Measurements from ENCODE around the gene KANSL1L. TPM values are rescaled to one million over a fixed set of nuclear protein-coding genes. Genes with fewer than 3 reads are reported as not detected.

The KANSL1L gene
- total RNA-seq, 1 experiment from 2014 or later = 54.0 TPM

DNA sequence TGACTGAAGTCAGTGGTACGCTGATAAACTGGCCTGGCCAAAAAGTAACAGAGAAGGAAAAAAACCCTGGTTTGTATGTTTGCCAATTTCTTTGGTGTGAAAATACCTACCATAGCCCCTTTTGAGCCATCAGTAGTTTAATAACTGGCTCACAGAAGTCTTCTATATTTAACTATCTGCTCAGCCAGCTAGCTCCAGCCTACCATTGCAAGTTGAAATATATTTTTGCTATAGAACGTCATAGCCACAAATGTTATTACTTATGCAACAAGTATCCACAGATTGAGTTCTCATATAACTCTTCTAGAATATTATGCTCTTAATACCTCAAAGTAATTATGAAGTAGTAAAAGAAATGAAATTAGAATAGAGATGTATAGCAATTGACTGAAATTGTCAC, 143.6 kb downstream of the KANSL1L start:
- Mint-ChIP-seq H3K36me3 (ENCODE audit: insufficient read depth, unreplicated experiment) (peaks cover 37% of the 10 kb centered on the region), H3K4me3 (ENCODE audit: low read depth, unreplicated experiment) (no peak overlapping the region), H3K27me3 (ENCODE audit: unreplicated experiment) (no peaks in the 10 kb centered on the region), H3K9me3 (ENCODE audit: low read depth, unreplicated experiment) (no peaks in the 10 kb centered on the region), H3K27ac (ENCODE audit: unreplicated experiment) (no peak overlapping the region), H3K4me1 (ENCODE audit: low read depth, unreplicated experiment) (no peaks in the 10 kb centered on the region)
- CTCF ChIA-PET = no interaction called here
- TF ChIP-seq, protein P1, sequence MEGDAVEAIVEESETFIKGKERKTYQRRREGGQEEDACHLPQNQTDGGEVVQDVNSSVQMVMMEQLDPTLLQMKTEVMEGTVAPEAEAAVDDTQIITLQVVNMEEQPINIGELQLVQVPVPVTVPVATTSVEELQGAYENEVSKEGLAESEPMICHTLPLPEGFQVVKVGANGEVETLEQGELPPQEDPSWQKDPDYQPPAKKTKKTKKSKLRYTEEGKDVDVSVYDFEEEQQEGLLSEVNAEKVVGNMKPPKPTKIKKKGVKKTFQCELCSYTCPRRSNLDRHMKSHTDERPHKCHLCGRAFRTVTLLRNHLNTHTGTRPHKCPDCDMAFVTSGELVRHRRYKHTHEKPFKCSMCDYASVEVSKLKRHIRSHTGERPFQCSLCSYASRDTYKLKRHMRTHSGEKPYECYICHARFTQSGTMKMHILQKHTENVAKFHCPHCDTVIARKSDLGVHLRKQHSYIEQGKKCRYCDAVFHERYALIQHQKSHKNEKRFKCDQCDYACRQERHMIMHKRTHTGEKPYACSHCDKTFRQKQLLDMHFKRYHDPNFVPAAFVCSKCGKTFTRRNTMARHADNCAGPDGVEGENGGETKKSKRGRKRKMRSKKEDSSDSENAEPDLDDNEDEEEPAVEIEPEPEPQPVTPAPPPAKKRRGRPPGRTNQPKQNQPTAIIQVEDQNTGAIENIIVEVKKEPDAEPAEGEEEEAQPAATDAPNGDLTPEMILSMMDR (IDR thresholded peaks at IDR 0.05; ENCODE audit: unreplicated experiment) = no peak
- no TSS peak for BruUV-seq (replicated peaks)
- intact Hi-C loops (cut with micrococcal nuclease; ENCODE audit: unreplicated experiment) = no loop called here
- DNase-seq = no peak

DNA sequence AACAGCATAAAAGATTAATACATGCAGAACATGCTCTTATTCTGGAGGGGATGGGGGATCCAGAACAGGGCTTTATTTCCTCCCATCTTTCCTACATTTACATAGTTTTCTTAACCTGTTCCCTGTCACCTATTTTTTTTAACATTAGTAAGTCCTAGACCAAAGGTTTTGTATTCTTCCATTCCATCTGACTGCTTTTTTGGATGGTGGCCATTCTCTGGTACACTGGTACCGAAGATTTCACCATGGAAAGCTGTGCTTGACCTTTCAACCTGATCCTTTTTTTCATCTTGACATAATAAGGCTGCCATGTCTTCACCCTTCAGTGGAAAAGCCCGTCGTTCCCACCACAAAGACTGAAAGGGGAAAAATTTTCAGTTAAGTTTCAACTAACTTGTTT, 148.4 kb downstream of the KANSL1L start:
- no peaks in the 10 kb centered on the region for H3K9me3 Mint-ChIP-seq (ENCODE audit: low read depth, unreplicated experiment)
- TF ChIP-seq, protein P1 (IDR thresholded peaks at IDR 0.05; ENCODE audit: unreplicated experiment) = no peak

DNA sequence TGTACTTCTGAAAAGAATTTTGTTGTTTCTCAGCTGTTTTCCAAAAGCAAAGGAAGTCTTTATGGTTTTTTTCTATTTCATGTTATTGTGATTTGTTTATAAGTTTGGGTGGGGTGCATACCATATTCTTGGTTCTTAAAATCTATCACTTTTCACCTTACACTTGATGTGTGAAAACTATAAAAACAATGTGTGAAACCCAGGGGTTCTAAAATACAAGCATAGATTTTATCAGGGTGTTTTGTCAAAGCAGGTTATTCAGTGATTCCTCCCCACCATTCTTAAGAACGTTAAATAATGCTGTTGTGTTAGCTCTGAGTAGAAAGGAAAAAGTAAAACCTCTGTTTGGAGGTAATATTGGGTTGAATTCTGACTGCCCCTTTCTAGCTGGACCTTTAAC, 151.1 kb downstream of the KANSL1L start:
- intact Hi-C loops (cut with micrococcal nuclease; ENCODE audit: unreplicated experiment) = no loop called here
- no peak for DNase-seq
- TF ChIP-seq, protein P1 (IDR thresholded peaks at IDR 0.05; ENCODE audit: unreplicated experiment) = no peak
- H3K27me3 Mint-ChIP-seq (ENCODE audit: unreplicated experiment) = no peaks in the 10 kb centered on the region
- H3K36me3 Mint-ChIP-seq (ENCODE audit: insufficient read depth, unreplicated experiment) = peaks cover 52% of the 10 kb centered on the region
- H3K4me1 Mint-ChIP-seq (ENCODE audit: low read depth, unreplicated experiment) = no peaks in the 10 kb centered on the region
- no peaks in the 10 kb centered on the region for H3K9me3 Mint-ChIP-seq (ENCODE audit: low read depth, unreplicated experiment)
- no TSS peak for BruUV-seq (replicated peaks)
- CTCF ChIA-PET = interaction anchor here (1.3 kb wide), 1 partner anchor 10 kb away, joined by 3 read pairs; no protein-coding TSS in a partner anchor
- H3K27ac Mint-ChIP-seq (ENCODE audit: unreplicated experiment) = no peak overlapping the region
- H3K4me3 Mint-ChIP-seq (ENCODE audit: low read depth, unreplicated experiment) = no peak overlapping the region

More for the DNA sequence above, 148.4 kb downstream of the KANSL1L start:
- DNase-seq = no peak
- Mint-ChIP-seq H3K27ac (ENCODE audit: unreplicated experiment) (no peak overlapping the region), H3K4me1 (ENCODE audit: low read depth, unreplicated experiment) (no peaks in the 10 kb centered on the region), H3K4me3 (ENCODE audit: low read depth, unreplicated experiment) (no peak overlapping the region), H3K36me3 (ENCODE audit: insufficient read depth, unreplicated experiment) (peaks cover 43% of the 10 kb centered on the region), H3K27me3 (ENCODE audit: unreplicated experiment) (no peaks in the 10 kb centered on the region)
- CTCF ChIA-PET = no interaction called here
- intact Hi-C loops (cut with micrococcal nuclease; ENCODE audit: unreplicated experiment) = no loop called here
- no TSS peak for BruUV-seq (replicated peaks)

DNA sequence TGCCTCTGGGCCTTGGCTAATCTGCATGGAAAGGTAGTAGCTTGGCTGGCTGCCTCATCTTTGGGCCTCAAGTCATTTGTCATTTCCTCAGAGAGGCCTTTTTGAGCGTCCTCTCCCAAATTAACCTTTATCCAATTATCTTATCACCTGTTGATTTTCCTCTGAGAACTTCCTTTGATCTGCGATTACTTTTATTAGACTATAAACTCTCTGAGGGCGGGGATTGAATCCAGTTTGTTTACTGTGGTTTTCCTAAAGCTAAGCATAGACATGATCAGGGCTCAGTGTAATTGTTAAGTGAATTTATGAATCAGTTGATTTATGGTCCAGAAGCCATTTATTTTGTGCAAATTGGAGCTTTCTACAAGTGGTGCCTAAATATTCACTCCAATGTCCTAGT, 161.3 kb downstream of the KANSL1L start:
- intact Hi-C loops (cut with micrococcal nuclease; ENCODE audit: unreplicated experiment) = no loop called here
- BruUV-seq (replicated peaks) = no TSS peak
- no peak overlapping the region for H3K27ac Mint-ChIP-seq (ENCODE audit: unreplicated experiment)
- DNase-seq = no peak
- CTCF ChIA-PET = interaction anchor here (1.0 kb wide), 1 partner anchor 11 kb away, joined by 3 read pairs; no protein-coding TSS in a partner anchor
- no peaks in the 10 kb centered on the region for H3K9me3 Mint-ChIP-seq (ENCODE audit: low read depth, unreplicated experiment)
- TF ChIP-seq, protein P1 (IDR thresholded peaks at IDR 0.05; ENCODE audit: unreplicated experiment) = no peak
- no peaks in the 10 kb centered on the region for H3K27me3 Mint-ChIP-seq (ENCODE audit: unreplicated experiment)
- peaks cover 24% of the 10 kb centered on the region for H3K36me3 Mint-ChIP-seq (ENCODE audit: insufficient read depth, unreplicated experiment)
- no peak overlapping the region for H3K4me3 Mint-ChIP-seq (ENCODE audit: low read depth, unreplicated experiment)
- H3K4me1 Mint-ChIP-seq (ENCODE audit: low read depth, unreplicated experiment) = peaks cover 32% of the 10 kb centered on the region
